WTC11 (cell line): ENCODE data around the gene P2RY1. TPM values are rescaled to one million over a fixed set of nuclear protein-coding genes. Genes with fewer than 3 reads are reported as not detected.

Source experiments
- ATAC-seq: fragments of 200-7000 bp; cut with Tn5 transposase; 2 replicates; pipeline ENCODE4 v1.10.0; 2021; ENCODE audit warnings: mild to moderate bottlenecking, moderate library complexity
- CTCF ChIA-PET: fragments of 300-600 bp; sonication (Branson Sonifier 250); formaldehyde crosslinking; loops from one replicate; lab custom pipeline; 2021; ENCODE audit warnings: antibody characterized with exemption; lab: Charles Lee
- POLR2A ChIA-PET: fragments of 350-600 bp; sonication (Branson Sonifier 250); formaldehyde crosslinking; loops from one replicate; lab custom pipeline; 2021; ENCODE audit warnings: antibody characterized with exemption; lab: Charles Lee
- DNase-seq: peaks from one replicate; pipeline ENCODE4 v3.0.0; 2021; ENCODE audit warnings: low spot score
- H3K27ac Mint-ChIP-seq: 2 replicates; pipeline ENCODE4 v1.8.0; 2021; ENCODE audit warnings: mixed read lengths
- H3K27me3 Mint-ChIP-seq: 2 replicates; pipeline ENCODE4 v1.8.0; 2021; ENCODE audit warnings: low read depth, mild to moderate bottlenecking, moderate library complexity, mixed read lengths
- H3K36me3 Mint-ChIP-seq: 2 replicates; pipeline ENCODE4 v1.8.0; 2021; ENCODE audit warnings: mixed read lengths
- H3K4me1 Mint-ChIP-seq: 2 replicates; pipeline ENCODE4 v1.8.0; 2022; ENCODE audit warnings: mixed read lengths
- H3K4me3 Mint-ChIP-seq: 2 replicates; pipeline ENCODE4 v1.8.0; 2021; ENCODE audit warnings: mild to moderate bottlenecking, moderate library complexity, mixed read lengths
- H3K9me3 Mint-ChIP-seq: 2 replicates; pipeline ENCODE4 v1.8.0; 2021; ENCODE audit warnings: mixed read lengths
- EMX1 ChIP-seq: fragments of 250-450 bp; sonication (Bioruptor Pico); IDR thresholded peaks from 2 replicates; pipeline ENCODE4 v1.8.0; 2021; ENCODE audit warnings: mild to moderate bottlenecking
- ERG ChIP-seq: fragments of 250-450 bp; sonication (Bioruptor Pico); IDR thresholded peaks from 2 replicates; pipeline ENCODE4 v1.8.0; 2021; ENCODE audit warnings: mild to moderate bottlenecking
- ESRRA ChIP-seq: sonication (generic); formaldehyde crosslinking; IDR thresholded peaks from 2 replicates; pipeline ENCODE4 v1.8.1; 2022; ENCODE audit warnings: mild to moderate bottlenecking, missing genetic modification reagents, borderline replicate concordance
- GABPB1 ChIP-seq: sonication (generic); formaldehyde crosslinking; IDR thresholded peaks from 2 replicates; pipeline ENCODE4 v1.8.1; 2023; ENCODE audit warnings: mild to moderate bottlenecking, missing genetic modification reagents
- GTF2I ChIP-seq: fragments of 250-450 bp; sonication (Bioruptor Pico); conservative IDR thresholded peaks from 2 replicates; pipeline ENCODE4 v1.4.0; 2021; ENCODE audit warnings: mild to moderate bottlenecking
- JUN ChIP-seq: sonication (generic); formaldehyde crosslinking; IDR thresholded peaks from 2 replicates; pipeline ENCODE4 v1.8.0; 2023; ENCODE audit warnings: mild to moderate bottlenecking, missing genetic modification reagents
- MAX ChIP-seq: sonication (generic); formaldehyde crosslinking; IDR thresholded peaks from 2 replicates; pipeline ENCODE4 v1.8.0; 2022; ENCODE audit warnings: mild to moderate bottlenecking, missing genetic modification reagents
- MYBL2 ChIP-seq: sonication (generic); formaldehyde crosslinking; IDR thresholded peaks from 2 replicates; pipeline ENCODE4 v1.8.1; 2023; ENCODE audit warnings: mild to moderate bottlenecking, moderate library complexity, missing genetic modification reagents
- NFYB ChIP-seq: sonication (generic); formaldehyde crosslinking; conservative IDR thresholded peaks from 2 replicates; pipeline ENCODE4 v1.8.0; 2022; ENCODE audit warnings: low read depth, missing genetic modification reagents
- PRDM15 ChIP-seq: sonication (generic); formaldehyde crosslinking; IDR thresholded peaks from 2 replicates; pipeline ENCODE4 v1.8.0; 2022; ENCODE audit warnings: missing genetic modification reagents
- SMAD4 ChIP-seq: sonication (generic); formaldehyde crosslinking; IDR thresholded peaks from 2 replicates; pipeline ENCODE4 v1.8.0; 2022; ENCODE audit warnings: mild to moderate bottlenecking, missing genetic modification reagents
- TP53 ChIP-seq: sonication (generic); formaldehyde crosslinking; IDR thresholded peaks from 2 replicates; pipeline ENCODE4 v1.8.1; 2023; ENCODE audit warnings: mild to moderate bottlenecking, missing genetic modification reagents
- ZNF138 ChIP-seq: sonication (generic); formaldehyde crosslinking; conservative IDR thresholded peaks from 2 replicates; pipeline ENCODE4 v1.8.1; 2022; ENCODE audit warnings: mild to moderate bottlenecking, moderate library complexity, missing genetic modification reagents
- ZNF317 ChIP-seq: sonication (generic); formaldehyde crosslinking; IDR thresholded peaks from 2 replicates; pipeline ENCODE4 v1.8.1; 2023; ENCODE audit warnings: low read depth, mild to moderate bottlenecking, moderate library complexity, missing genetic modification reagents, borderline replicate concordance
- ZNF425 ChIP-seq: fragments of 250-450 bp; sonication (Bioruptor Pico); conservative IDR thresholded peaks from 2 replicates; pipeline ENCODE4 v1.9.0; 2021; ENCODE audit warnings: mild to moderate bottlenecking
- total RNA-seq: library from RNA; stranded (reverse); gene quantifications from 3 replicates; pipeline ENCODE4 v1.2.3, GENCODE V29; 2021
- TF ChIP-seq, protein P1 (sequence below): sonication (generic); formaldehyde crosslinking; IDR thresholded peaks from 2 replicates; pipeline ENCODE4 v1.8.1; 2022; ENCODE audit warnings: mild to moderate bottlenecking, moderate library complexity, missing genetic modification reagents
- TF ChIP-seq, protein P2 (sequence below): fragments of 250-450 bp; sonication (Bioruptor Pico); IDR thresholded peaks from 2 replicates; pipeline ENCODE4 v1.9.0; 2021; ENCODE audit warnings: moderate library complexity, mild to moderate bottlenecking, inconsistent platforms, borderline replicate concordance
- TF ChIP-seq, protein P3 (sequence below): sonication (generic); formaldehyde crosslinking; conservative IDR thresholded peaks from 2 replicates; pipeline ENCODE4 v1.8.1; 2023; ENCODE audit warnings: mild to moderate bottlenecking, low read depth, missing genetic modification reagents, moderate library complexity
- TF ChIP-seq, protein P4 (sequence below): sonication (generic); formaldehyde crosslinking; IDR thresholded peaks from 2 replicates; pipeline ENCODE4 v1.8.1; 2022; ENCODE audit warnings: missing genetic modification reagents, borderline replicate concordance

The P2RY1 gene
- total RNA-seq, 1 experiment from 2014 or later: 47.2 TPM

- ATAC-seq (no peak), DNase-seq (no peak)
- Mint-ChIP-seq H3K27me3 (no peaks in the 10 kb centered on the region), H3K4me1 (peaks cover 7% of the 10 kb centered on the region), H3K36me3 (peaks cover 23% of the 10 kb centered on the region), H3K4me3 (no peak overlapping the region), H3K27ac (no peak overlapping the region), H3K9me3 (peaks cover 37% of the 10 kb centered on the region)
- TF ChIP-seq GABPB1 (CRISPR knock-in tag) (no peak), EMX1 (CRISPR knock-in tag) (no peak), GTF2I (CRISPR knock-in tag) (no peak), ZNF425 (no peak), MYBL2 (CRISPR knock-in tag) (no peak), TP53 (CRISPR knock-in tag) (no peak)
- TF ChIP-seq, protein P1, sequence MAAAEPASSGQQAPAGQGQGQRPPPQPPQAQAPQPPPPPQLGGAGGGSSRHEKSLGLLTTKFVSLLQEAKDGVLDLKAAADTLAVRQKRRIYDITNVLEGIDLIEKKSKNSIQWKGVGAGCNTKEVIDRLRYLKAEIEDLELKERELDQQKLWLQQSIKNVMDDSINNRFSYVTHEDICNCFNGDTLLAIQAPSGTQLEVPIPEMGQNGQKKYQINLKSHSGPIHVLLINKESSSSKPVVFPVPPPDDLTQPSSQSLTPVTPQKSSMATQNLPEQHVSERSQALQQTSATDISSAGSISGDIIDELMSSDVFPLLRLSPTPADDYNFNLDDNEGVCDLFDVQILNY: no peak
- TF ChIP-seq, protein P2, sequence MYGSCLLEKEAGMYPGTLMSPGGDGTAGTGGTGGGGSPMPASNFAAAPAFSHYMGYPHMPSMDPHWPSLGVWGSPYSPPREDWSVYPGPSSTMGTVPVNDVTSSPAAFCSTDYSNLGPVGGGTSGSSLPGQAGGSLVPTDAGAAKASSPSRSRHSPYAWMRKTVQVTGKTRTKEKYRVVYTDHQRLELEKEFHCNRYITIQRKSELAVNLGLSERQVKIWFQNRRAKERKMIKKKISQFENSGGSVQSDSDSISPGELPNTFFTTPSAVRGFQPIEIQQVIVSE (CRISPR knock-in tag): no peak
- POLR2A ChIA-PET: no interaction called here
- CTCF ChIA-PET: no interaction called here
Measured at GRCh38 chr3:152790651-152791387, 44.1 kb upstream of the P2RY1 start.

GRCh38 chr3:152793969-152794368, 41.0 kb upstream of the P2RY1 start:
- ChIA-PET CTCF (no interaction called here), POLR2A (no interaction called here)
- H3K9me3 Mint-ChIP-seq: peaks cover 19% of the 10 kb centered on the region
- H3K27me3 Mint-ChIP-seq: no peaks in the 10 kb centered on the region
- H3K4me3 Mint-ChIP-seq: no peak overlapping the region
- peaks cover 13% of the 10 kb centered on the region for H3K4me1 Mint-ChIP-seq
- no peak overlapping the region for H3K27ac Mint-ChIP-seq
- no peak for DNase-seq
- peaks cover 3% of the 10 kb centered on the region for H3K36me3 Mint-ChIP-seq
- ATAC-seq: no peak
- TF ChIP-seq ESRRA (CRISPR knock-in tag) (no peak), PRDM15 (CRISPR knock-in tag) (no peak), NFYB (CRISPR knock-in tag) (no peak), SMAD4 (CRISPR knock-in tag) (no peak), ZNF317 (no peak), JUN (no peak), ZNF138 (CRISPR knock-in tag) (no peak), MAX (CRISPR knock-in tag) (no peak), ERG (CRISPR knock-in tag) (no peak)
- TF ChIP-seq, protein P3, sequence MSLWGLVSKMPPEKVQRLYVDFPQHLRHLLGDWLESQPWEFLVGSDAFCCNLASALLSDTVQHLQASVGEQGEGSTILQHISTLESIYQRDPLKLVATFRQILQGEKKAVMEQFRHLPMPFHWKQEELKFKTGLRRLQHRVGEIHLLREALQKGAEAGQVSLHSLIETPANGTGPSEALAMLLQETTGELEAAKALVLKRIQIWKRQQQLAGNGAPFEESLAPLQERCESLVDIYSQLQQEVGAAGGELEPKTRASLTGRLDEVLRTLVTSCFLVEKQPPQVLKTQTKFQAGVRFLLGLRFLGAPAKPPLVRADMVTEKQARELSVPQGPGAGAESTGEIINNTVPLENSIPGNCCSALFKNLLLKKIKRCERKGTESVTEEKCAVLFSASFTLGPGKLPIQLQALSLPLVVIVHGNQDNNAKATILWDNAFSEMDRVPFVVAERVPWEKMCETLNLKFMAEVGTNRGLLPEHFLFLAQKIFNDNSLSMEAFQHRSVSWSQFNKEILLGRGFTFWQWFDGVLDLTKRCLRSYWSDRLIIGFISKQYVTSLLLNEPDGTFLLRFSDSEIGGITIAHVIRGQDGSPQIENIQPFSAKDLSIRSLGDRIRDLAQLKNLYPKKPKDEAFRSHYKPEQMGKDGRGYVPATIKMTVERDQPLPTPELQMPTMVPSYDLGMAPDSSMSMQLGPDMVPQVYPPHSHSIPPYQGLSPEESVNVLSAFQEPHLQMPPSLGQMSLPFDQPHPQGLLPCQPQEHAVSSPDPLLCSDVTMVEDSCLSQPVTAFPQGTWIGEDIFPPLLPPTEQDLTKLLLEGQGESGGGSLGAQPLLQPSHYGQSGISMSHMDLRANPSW (CRISPR knock-in tag): no peak
- TF ChIP-seq, protein P2 (CRISPR knock-in tag): no peak
- TF ChIP-seq, protein P4, sequence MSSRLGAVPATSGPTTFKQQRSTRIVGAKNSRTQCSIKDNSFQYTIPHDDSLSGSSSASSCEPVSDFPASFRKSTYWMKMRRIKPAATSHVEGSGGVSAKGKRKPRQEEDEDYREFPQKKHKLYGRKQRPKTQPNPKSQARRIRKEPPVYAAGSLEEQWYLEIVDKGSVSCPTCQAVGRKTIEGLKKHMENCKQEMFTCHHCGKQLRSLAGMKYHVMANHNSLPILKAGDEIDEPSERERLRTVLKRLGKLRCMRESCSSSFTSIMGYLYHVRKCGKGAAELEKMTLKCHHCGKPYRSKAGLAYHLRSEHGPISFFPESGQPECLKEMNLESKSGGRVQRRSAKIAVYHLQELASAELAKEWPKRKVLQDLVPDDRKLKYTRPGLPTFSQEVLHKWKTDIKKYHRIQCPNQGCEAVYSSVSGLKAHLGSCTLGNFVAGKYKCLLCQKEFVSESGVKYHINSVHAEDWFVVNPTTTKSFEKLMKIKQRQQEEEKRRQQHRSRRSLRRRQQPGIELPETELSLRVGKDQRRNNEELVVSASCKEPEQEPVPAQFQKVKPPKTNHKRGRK (CRISPR knock-in tag): no peak
